H1 (cell line): ENCODE data around the gene LMNTD2.

Source experiments
- BRCA1 ChIP-seq: IDR thresholded peaks from 2 replicates; pipeline ENCODE4 v1.6.1; 2012; ENCODE audit warnings: low read depth, low read length, improper control_type of control experiment
- CHD2 ChIP-seq: IDR thresholded peaks from 2 replicates; pipeline ENCODE4 v1.6.1; 2012; ENCODE audit warnings: low read length, improper control_type of control experiment
- CREB1 ChIP-seq: IDR thresholded peaks from 2 replicates; pipeline ENCODE4 v1.6.1; 2012; ENCODE audit warnings: inconsistent platforms
- CTBP2 ChIP-seq: IDR thresholded peaks from 2 replicates; pipeline ENCODE4 v1.7.0; 2011; ENCODE audit warnings: borderline replicate concordance, mild to moderate bottlenecking, moderate library complexity, mixed read lengths, low read length; ENCODE audit not compliant: insufficient read depth, insufficient read length
- CTCF ChIP-seq, 3 experiments: IDR thresholded peaks; 1 replicate in 2 of 3; 2 replicates in 1 of 3; pipeline versions ENCODE4 v1.5.1 to v1.6.1; 2011; ENCODE audit warnings: low read length in 3 of 3, mild to moderate bottlenecking in 3 of 3, inconsistent platforms in 2 of 3, low read depth in 1 of 3, moderate library complexity in 1 of 3; ENCODE audit not compliant: insufficient read depth in 1 of 3; ENCODE audit errors: control extremely low read depth in 1 of 3
- EZH2 ChIP-seq: fragments of 200-600 bp; sonication (generic); IDR thresholded peaks from 2 replicates; pipeline ENCODE4 v1.7.1; 2012; ENCODE audit warnings: low read depth, mild to moderate bottlenecking, moderate library complexity, low read length, inconsistent platforms; ENCODE audit not compliant: severe bottlenecking
- MAX ChIP-seq: IDR thresholded peaks from 2 replicates; pipeline ENCODE4 v1.6.1; 2012; ENCODE audit warnings: inconsistent platforms
- POLR2A ChIP-seq, 2 experiments: IDR thresholded peaks; 1 replicate in 1 of 2; 2 replicates in 1 of 2; pipeline ENCODE4 v1.6.1; 2011; ENCODE audit warnings: low read depth in 2 of 2, low read length in 2 of 2, mild to moderate bottlenecking in 2 of 2; ENCODE audit errors: control extremely low read depth in 1 of 2
- POLR2AphosphoS5 ChIP-seq: IDR thresholded peaks from 2 replicates; pipeline ENCODE4 v1.6.1; 2011; ENCODE audit warnings: low read depth, low read length
- RFX5 ChIP-seq: IDR thresholded peaks from 2 replicates; pipeline ENCODE4 v1.6.1; 2011; ENCODE audit warnings: low read depth, low read length, improper control_type of control experiment, borderline replicate concordance
- SP1 ChIP-seq: IDR thresholded peaks from 2 replicates; pipeline ENCODE4 v1.6.1; 2011; ENCODE audit warnings: low read depth, low read length
- SRF ChIP-seq: IDR thresholded peaks from 2 replicates; pipeline ENCODE4 v1.6.1; 2011; ENCODE audit warnings: mild to moderate bottlenecking, low read depth, low read length, moderate library complexity
- TCF12 ChIP-seq: IDR thresholded peaks from 2 replicates; pipeline ENCODE4 v1.6.1; 2011; ENCODE audit warnings: low read depth, mild to moderate bottlenecking, low read length
- ZNF274 ChIP-seq: IDR thresholded peaks from 2 replicates; pipeline ENCODE4 v1.7.0; 2012; ENCODE audit warnings: low read length, borderline replicate concordance; ENCODE audit errors: extremely low read depth

- no peak for TF ChIP-seq TCF12
- TF ChIP-seq CTCF (IDR thresholded peaks at IDR 0.05; ENCODE audit: control extremely low read depth in 1 of 3, insufficient read depth in 1 of 3, low read depth in 1 of 3, low read length in 3 of 3): no peak
- TF ChIP-seq BRCA1: no peak
- no peak for TF ChIP-seq ZNF274
- TF ChIP-seq POLR2AphosphoS5: no peak
- no peak for TF ChIP-seq POLR2A (IDR thresholded peaks at IDR 0.05; ENCODE audit: control extremely low read depth in 1 of 2, low read depth in 2 of 2, low read length in 2 of 2)
- TF ChIP-seq CTBP2: no peak
- no peak for TF ChIP-seq CREB1
- no peak for TF ChIP-seq SRF
- TF ChIP-seq MAX: no peak
- TF ChIP-seq SP1: no peak
- no peak for TF ChIP-seq CHD2
- TF ChIP-seq EZH2: no peak
- TF ChIP-seq RFX5: no peak
These were observed 32.8 kb upstream of the LMNTD2 start for GRCh38 chr11:593347-593746.
